ENCODE results near the gene DCST1. TPM values are rescaled to one million over a fixed set of nuclear protein-coding genes. Genes with fewer than 3 reads are reported as not detected.

Gene DCST1
- total and polyA plus RNA-seq, 2 of the 4 experiments (the other 2 are of a cell fraction), result not detected

- no peak overlapping the region for H3K18ac ChIP-seq (ENCODE audit: low read depth, low read length)
- ATAC-seq (ENCODE audit: low read depth) (no peak), DNase-seq (no peak)
- POLR2A ChIA-PET (ENCODE audit: unreplicated experiment), result no interaction called here
- H3K4me3 ChIP-seq (ENCODE audit: insufficient read depth, low read depth, low read length), result no peak overlapping the region
- H4K20me1 ChIP-seq (ENCODE audit: insufficient read depth, low read length), result peaks cover 19% of the 10 kb centered on the region
- H3K14ac ChIP-seq (replicated peaks; ENCODE audit: low read depth, low read length), result no peak overlapping the region
- H3K9me3 ChIP-seq (ENCODE audit: control insufficient read depth, insufficient read depth, low read length), result no peaks in the 10 kb centered on the region
- peak overlapping the region; percentile 46; the same call in 1 of the 2 replicates for H2AK5ac ChIP-seq (ENCODE audit: low read depth, low read length)
- H3K4me1 ChIP-seq (ENCODE audit: control insufficient read depth, insufficient read depth, low read length), result peaks cover 3% of the 10 kb centered on the region; the same call in 1 of the 2 replicates
- no peaks in the 10 kb centered on the region; the same call in 1 of the 2 replicates for H3K9me1 ChIP-seq (ENCODE audit: insufficient read depth, low read length)
- no peak overlapping the region for H2AFZ ChIP-seq (replicated peaks; ENCODE audit: low read length, poor library complexity)
- H3K23ac ChIP-seq (ENCODE audit: low read depth, low read length), result no peak overlapping the region
- no peak overlapping the region for H2BK15ac ChIP-seq (ENCODE audit: low read depth, low read length)
- no peak overlapping the region for H3K27ac ChIP-seq (ENCODE audit: insufficient read depth, low read length)
- dilution Hi-C loops (cut with HindIII; ENCODE audit: low sequenced_read_pairs, unreplicated experiment), result no loop called here
- WGBS, 2 experiments (ENCODE audit: extremely low coverage in 2 of 2, insufficient read length in 1 of 2), result no CpG with 5 or more reads among the region's 6 CpGs
- no peak overlapping the region for H3K56ac ChIP-seq (ENCODE audit: extremely low read depth, insufficient read depth, low read length)
- TF ChIP-seq MAFK (IDR thresholded peaks at IDR 0.05; ENCODE audit: low read depth, low read length), result no peak
- no peak for TF ChIP-seq MAZ (IDR thresholded peaks at IDR 0.05; ENCODE audit: borderline replicate concordance, low read depth, low read length)
- no peak for TF ChIP-seq CEBPB (IDR thresholded peaks at IDR 0.05; ENCODE audit: low read depth, low read length)
- TF ChIP-seq RAD21 (IDR thresholded peaks at IDR 0.05; ENCODE audit: low read length), result no peak
- no peak for TF ChIP-seq CTCF (conservative IDR thresholded peaks at IDR 0.05; ENCODE audit: low read depth, low read length)
- TF ChIP-seq BHLHE40 (IDR thresholded peaks at IDR 0.05; ENCODE audit: low read depth, low read length), result no peak
- TF ChIP-seq RCOR1 (IDR thresholded peaks at IDR 0.05; ENCODE audit: insufficient replicate concordance, low read length), result no peak
- TF ChIP-seq FOS (IDR thresholded peaks at IDR 0.05; ENCODE audit: low read depth, low read length), result no peak
- no peak for TF ChIP-seq USF2 (IDR thresholded peaks at IDR 0.05; ENCODE audit: low read depth, low read length)
- TF ChIP-seq POLR2A (IDR thresholded peaks at IDR 0.05; ENCODE audit: low read depth, low read length), result no peak
- no peak for TF ChIP-seq MXI1 (IDR thresholded peaks at IDR 0.05; ENCODE audit: borderline replicate concordance, low read depth, low read length)
- TF ChIP-seq CHD1 (IDR thresholded peaks at IDR 0.05; ENCODE audit: low read depth, low read length), result no peak
- TF ChIP-seq SMC3 (IDR thresholded peaks at IDR 0.05; ENCODE audit: low read depth, low read length), result no peak
- TF ChIP-seq ELK1 (IDR thresholded peaks at IDR 0.05; ENCODE audit: borderline replicate concordance, low read depth, low read length), result no peak
- no peak for TF ChIP-seq RFX5 (IDR thresholded peaks at IDR 0.05; ENCODE audit: low read depth, low read length)
- intact Hi-C loops (cut with micrococcal nuclease), result no loop called here
- no peak overlapping the region for H4K91ac ChIP-seq (ENCODE audit: insufficient read depth, low read depth, low read length)
- no peak overlapping the region for H4K5ac ChIP-seq (ENCODE audit: low read depth, low read length)
- CTCF ChIA-PET, result no interaction called here
- H3K27me3 ChIP-seq (ENCODE audit: control insufficient read depth, insufficient read depth, low read length), result no peaks in the 10 kb centered on the region
- H2BK120ac ChIP-seq (ENCODE audit: low read depth, low read length), result no peak overlapping the region
- in situ Hi-C loops (cut with MboI; ENCODE audit: low sequenced_read_pairs), result no loop called here
- peaks cover 0 to 33% of the 10 kb centered on the region in 2 experiments; a peak in 2 of 4 replicates for H3K79me1 ChIP-seq (ENCODE audit: low read depth in 1 of 2, low read length in 2 of 2)
- no peak overlapping the region for H3K9ac ChIP-seq (ENCODE audit: low read depth, low read length)
- no peak overlapping the region for H3K4me2 ChIP-seq (ENCODE audit: low read depth, low read length)
- no peak overlapping the region for H2AK9ac ChIP-seq (replicated peaks; ENCODE audit: low read depth, low read length, poor library complexity)
- peaks cover 22% of the 10 kb centered on the region for H3K36me3 ChIP-seq (ENCODE audit: control insufficient read depth, insufficient read depth, low read length)
- H3K4ac ChIP-seq (ENCODE audit: low read depth, low read length), result no peak overlapping the region
- BruUV-seq (replicated peaks), result no TSS peak
- H2BK20ac ChIP-seq (ENCODE audit: low read depth, low read length), result no peak overlapping the region
- H4K8ac ChIP-seq (ENCODE audit: low read depth in 2 of 2, low read length in 2 of 2), result no peak overlapping the region
- H2BK5ac ChIP-seq (ENCODE audit: low read depth, low read length, poor library complexity, severe bottlenecking), result no peak overlapping the region
Measured at GRCh38 chr1:155011437-155012025, 22.1 kb upstream of the DCST1 start.

All from IMR-90 (cell line).